IMR-90 (cell line): Measurements from ENCODE around the gene SPTY2D1. TPM values are rescaled to one million over a fixed set of nuclear protein-coding genes. Genes with fewer than 3 reads are reported as not detected.

ENCODE experiments used
- ATAC-seq: fragments of 200-7000 bp; cut with Tn5 transposase; 2 replicates; pipeline ENCODE4 v1.9.1; 2020; ENCODE audit warnings: low read depth, mild to moderate bottlenecking, moderate library complexity
- BruUV-seq: library from RNA; stranded (reverse); fragments of 400-500 nt; replicated peaks from 2 replicates; lab custom pipeline; 2021; lab: Mats Ljungman, UMichigan
- CTCF ChIA-PET: fragments of 300-600 bp; formaldehyde crosslinking; extraction: SDS; loops from one replicate; lab custom pipeline; 2021; ENCODE audit warnings: antibody characterized with exemption; lab: Yijun Ruan, JAX
- POLR2A ChIA-PET: fragments of 300-600 bp; sonication (Branson Sonifier 250); formaldehyde crosslinking; loops from one replicate; lab custom pipeline; 2022; ENCODE audit warnings: antibody characterized with exemption; ENCODE audit not compliant: unreplicated experiment; lab: Charles Lee
- DNase-seq: peaks from one replicate; pipeline ENCODE4 v3.0.0; 2013
- H2AFZ ChIP-seq: replicated peaks from 2 replicates; pipeline ENCODE3; 2013; ENCODE audit warnings: low read length, mild to moderate bottlenecking; ENCODE audit not compliant: poor library complexity
- H2AK5ac ChIP-seq: 2 replicates; pipeline ENCODE4 v1.6.1; 2013; ENCODE audit warnings: low read depth, low read length, inconsistent platforms
- H2AK9ac ChIP-seq: replicated peaks from 2 replicates; pipeline ENCODE3; 2013; ENCODE audit warnings: mild to moderate bottlenecking, low read depth, low read length, moderate library complexity; ENCODE audit not compliant: poor library complexity
- H2BK120ac ChIP-seq: 2 replicates; pipeline ENCODE4 v1.6.1; 2013; ENCODE audit warnings: low read depth, low read length, inconsistent platforms
- H2BK15ac ChIP-seq: 3 replicates; pipeline ENCODE4 v1.6.1; 2013; ENCODE audit warnings: low read depth, low read length, inconsistent platforms
- H2BK20ac ChIP-seq: 2 replicates; pipeline ENCODE4 v1.6.1; 2013; ENCODE audit warnings: low read depth, mild to moderate bottlenecking, inconsistent platforms, low read length, moderate library complexity
- H2BK5ac ChIP-seq: 2 replicates; pipeline ENCODE4 v1.6.1; 2013; ENCODE audit warnings: mild to moderate bottlenecking, low read depth, low read length, inconsistent platforms; ENCODE audit not compliant: poor library complexity, severe bottlenecking
- H3K14ac ChIP-seq: replicated peaks from 2 replicates; pipeline ENCODE4 v1.6.1; 2013; ENCODE audit warnings: low read depth, low read length, inconsistent platforms
- H3K18ac ChIP-seq: 2 replicates; pipeline ENCODE4 v1.6.1; 2013; ENCODE audit warnings: low read depth, low read length, control low read depth
- H3K23ac ChIP-seq: 2 replicates; pipeline ENCODE4 v1.6.1; 2013; ENCODE audit warnings: low read depth, low read length, inconsistent platforms
- H3K27ac ChIP-seq: 2 replicates; pipeline ENCODE4 v1.5.1; 2013; ENCODE audit warnings: mild to moderate bottlenecking, control low read depth, low read length; ENCODE audit not compliant: insufficient read depth
- H3K27me3 ChIP-seq: 2 replicates; pipeline ENCODE4 v1.6.1; 2013; ENCODE audit warnings: low read length; ENCODE audit not compliant: control insufficient read depth, insufficient read depth
- H3K36me3 ChIP-seq: 2 replicates; pipeline ENCODE4 v1.6.1; 2013; ENCODE audit warnings: low read length, mixed read lengths; ENCODE audit not compliant: control insufficient read depth, insufficient read depth
- H3K4ac ChIP-seq: 2 replicates; pipeline ENCODE4 v1.6.1; 2013; ENCODE audit warnings: low read depth, low read length, inconsistent platforms
- H3K4me1 ChIP-seq: 2 replicates; pipeline ENCODE4 v1.6.1; 2013; ENCODE audit warnings: low read length, mixed read lengths; ENCODE audit not compliant: control insufficient read depth, insufficient read depth
- H3K4me2 ChIP-seq: 2 replicates; pipeline ENCODE4 v1.6.1; 2013; ENCODE audit warnings: low read depth, mild to moderate bottlenecking, control low read depth, low read length, moderate library complexity
- H3K4me3 ChIP-seq: 2 replicates; pipeline ENCODE4 v1.5.1; 2013; ENCODE audit warnings: low read depth, mild to moderate bottlenecking, control low read depth, low read length, moderate library complexity; ENCODE audit not compliant: insufficient read depth
- H3K56ac ChIP-seq: 2 replicates; pipeline ENCODE4 v1.6.1; 2013; ENCODE audit warnings: low read length, inconsistent platforms; ENCODE audit not compliant: insufficient read depth; ENCODE audit errors: extremely low read depth
- H3K79me1 ChIP-seq, 2 experiments: 2 replicates each; pipeline ENCODE4 v1.6.1; 2013; ENCODE audit warnings: low read length in 2 of 2, inconsistent platforms in 1 of 2, low read depth in 1 of 2
- H3K9ac ChIP-seq: 2 replicates; pipeline ENCODE4 v1.6.1; 2013; ENCODE audit warnings: low read depth, low read length, control low read depth
- H3K9me1 ChIP-seq: 2 replicates; pipeline ENCODE4 v1.6.1; 2013; ENCODE audit warnings: low read length, inconsistent platforms; ENCODE audit not compliant: insufficient read depth
- H3K9me3 ChIP-seq: 2 replicates; pipeline ENCODE4 v1.6.1; 2013; ENCODE audit warnings: low read length; ENCODE audit not compliant: control insufficient read depth, insufficient read depth
- H4K20me1 ChIP-seq: 2 replicates; pipeline ENCODE4 v1.6.1; 2013; ENCODE audit warnings: low read length, inconsistent platforms; ENCODE audit not compliant: insufficient read depth
- H4K5ac ChIP-seq: 2 replicates; pipeline ENCODE4 v1.6.1; 2013; ENCODE audit warnings: mild to moderate bottlenecking, low read depth, low read length, control low read depth
- H4K8ac ChIP-seq, 2 experiments: 2 replicates each; pipeline ENCODE4 v1.6.1; 2013; ENCODE audit warnings: low read depth in 2 of 2, low read length in 2 of 2, control low read depth in 1 of 2, inconsistent platforms in 1 of 2
- H4K91ac ChIP-seq: 2 replicates; pipeline ENCODE4 v1.6.1; 2013; ENCODE audit warnings: low read depth, low read length, inconsistent platforms; ENCODE audit not compliant: insufficient read depth
- BHLHE40 ChIP-seq: fragments of 150-350 bp; IDR thresholded peaks from 2 replicates; pipeline ENCODE4 v1.6.1; 2016; ENCODE audit warnings: mild to moderate bottlenecking, low read depth, low read length
- CEBPB ChIP-seq: IDR thresholded peaks from 2 replicates; pipeline ENCODE4 v1.6.1; 2012; ENCODE audit warnings: low read depth, low read length, improper control_type of control experiment
- CHD1 ChIP-seq: IDR thresholded peaks from 2 replicates; pipeline ENCODE4 v1.6.1; 2012; ENCODE audit warnings: low read depth, low read length, improper control_type of control experiment
- ELK1 ChIP-seq: fragments of 150-350 bp; IDR thresholded peaks from 2 replicates; pipeline ENCODE4 v1.6.1; 2016; ENCODE audit warnings: low read depth, mild to moderate bottlenecking, low read length, moderate library complexity, borderline replicate concordance
- FOS ChIP-seq: fragments of 150-350 bp; IDR thresholded peaks from 2 replicates; pipeline ENCODE4 v1.6.1; 2016; ENCODE audit warnings: low read depth, low read length
- MAFK ChIP-seq: IDR thresholded peaks from 2 replicates; pipeline ENCODE4 v1.6.1; 2012; ENCODE audit warnings: low read depth, low read length, improper control_type of control experiment
- MAZ ChIP-seq: IDR thresholded peaks from 2 replicates; pipeline ENCODE4 v1.6.1; 2012; ENCODE audit warnings: low read depth, mild to moderate bottlenecking, low read length, improper control_type of control experiment, moderate library complexity, borderline replicate concordance
- MXI1 ChIP-seq: IDR thresholded peaks from 2 replicates; pipeline ENCODE4 v1.6.1; 2012; ENCODE audit warnings: low read depth, mild to moderate bottlenecking, low read length, moderate library complexity, borderline replicate concordance
- NFE2L2 ChIP-seq: fragments of 150-350 bp; IDR thresholded peaks from 2 replicates; pipeline ENCODE4 v1.6.1; 2016; ENCODE audit warnings: low read depth, mild to moderate bottlenecking, low read length
- POLR2A ChIP-seq: IDR thresholded peaks from 2 replicates; pipeline ENCODE4 v1.6.1; 2012; ENCODE audit warnings: mild to moderate bottlenecking, low read depth, low read length
- RAD21 ChIP-seq: IDR thresholded peaks from 2 replicates; pipeline ENCODE4 v1.6.1; 2012; ENCODE audit warnings: low read length, improper control_type of control experiment
- RCOR1 ChIP-seq: IDR thresholded peaks from 2 replicates; pipeline ENCODE4 v1.6.1; 2012; ENCODE audit warnings: mild to moderate bottlenecking, low read length, improper control_type of control experiment; ENCODE audit not compliant: insufficient replicate concordance
- RFX5 ChIP-seq: IDR thresholded peaks from 2 replicates; pipeline ENCODE4 v1.8.0; 2012; ENCODE audit warnings: low read depth, mild to moderate bottlenecking, low read length, moderate library complexity
- SMC3 ChIP-seq: fragments of 150-350 bp; IDR thresholded peaks from 2 replicates; pipeline ENCODE4 v1.6.1; 2016; ENCODE audit warnings: low read depth, mild to moderate bottlenecking, antibody characterized with exemption, low read length, moderate library complexity
- WGBS, 2 experiments: methylation state at CpG; one replicate each; pipeline versions ENCODE4 v1.1.5 to v1.1.7; 2013; ENCODE audit warnings: missing lambda C conversion rate in 2 of 2; ENCODE audit not compliant: insufficient read length in 1 of 2; ENCODE audit errors: extremely low coverage in 2 of 2; 5-methylcytosine and 5-hydroxymethylcytosine counted together
- dilution Hi-C: fragments of 300-500 bp; cut with HindIII; formaldehyde crosslinking; loops from one replicate; pipeline ENCODE4 v1.14.3; 2018; ENCODE audit warnings: low sequenced_read_pairs; ENCODE audit not compliant: unreplicated experiment
- in situ Hi-C: fragments of 300-500 bp; cut with MboI; formaldehyde crosslinking; loops from 3 replicates; pipeline ENCODE4 v1.14.3; 2019; ENCODE audit warnings: low sequenced_read_pairs, inconsistent platforms, mixed read lengths
- intact Hi-C: fragments of 100-400 bp; cut with micrococcal nuclease; formaldehyde crosslinking; loops from 2 replicates; pipeline ENCODE4 v1.10.0; 2022
- polyA plus RNA-seq, 3 experiments: library from polyadenylated mRNA; depleted of rRNA; stranded (reverse); fragments of >200 nt; gene quantifications; 2 replicates each; pipeline ENCODE4 v1.2.3, GENCODE V29; 2012; ENCODE audit warnings: low replicate concordance in 1 of 3
- total RNA-seq: library from RNA; depleted of rRNA; stranded (reverse); fragments of >200 nt; gene quantifications from 2 replicates; pipeline ENCODE4 v1.2.3, GENCODE V29; 2012
- TF ChIP-seq, protein P1 (sequence below): conservative IDR thresholded peaks from 2 replicates; pipeline ENCODE4 v1.5.1; 2012; ENCODE audit warnings: mild to moderate bottlenecking, low read depth, low read length, improper control_type of control experiment
- TF ChIP-seq, protein P2 (sequence below): fragments of 150-350 bp; IDR thresholded peaks from 2 replicates; pipeline ENCODE4 v1.6.1; 2017; ENCODE audit warnings: mild to moderate bottlenecking, antibody characterized with exemption, low read length, low read depth

SPTY2D1 gene
- total and polyA plus RNA-seq, 2 of the 4 experiments (the other 2 are of a cell fraction): 10.3 to 36.6 TPM

DNA sequence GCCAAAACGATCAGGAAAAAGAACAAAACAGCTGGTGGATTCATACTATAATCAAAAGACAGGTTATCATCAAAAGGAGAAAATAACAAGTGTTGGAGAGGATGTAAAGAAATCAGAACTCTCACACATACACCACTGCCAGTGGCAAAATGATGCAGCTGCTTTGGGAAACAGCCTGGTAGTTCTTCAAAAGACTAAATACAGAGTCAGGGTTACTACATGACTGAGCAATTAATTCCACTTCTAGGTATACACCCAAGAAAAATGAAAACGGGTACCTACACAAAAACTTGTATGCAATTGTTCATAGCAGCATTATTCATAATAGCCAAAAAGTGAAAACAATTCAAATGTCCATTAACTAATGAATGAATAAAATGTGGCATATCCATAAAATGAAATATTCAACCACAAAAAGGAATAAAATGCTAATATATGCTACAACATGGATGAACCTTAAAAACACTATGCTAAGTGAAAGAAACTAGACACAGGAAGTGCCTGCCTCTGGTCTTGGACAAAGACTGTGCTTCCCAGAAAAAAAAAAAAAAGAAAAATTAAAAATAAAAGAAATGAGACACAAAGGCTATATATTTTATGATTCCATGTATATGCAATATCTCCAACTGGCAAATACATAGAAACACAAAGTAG, 53.9 kb downstream of the SPTY2D1 start:
- no CpG with 5 or more reads among the region's 2 CpGs for WGBS, 2 experiments
- intact Hi-C loops (no loop called here), in situ Hi-C loops (no loop called here), dilution Hi-C loops (no loop called here)
- peaks cover 7 to 28% of the 10 kb centered on the region in 2 experiments; a peak in 3 of 4 replicates for H3K79me1 ChIP-seq
- no peaks in the 10 kb centered on the region for H3K9me3 ChIP-seq
- no TSS peak for BruUV-seq
- no peak overlapping the region for H3K18ac ChIP-seq
- no peak overlapping the region for H2AK5ac ChIP-seq
- H2AFZ ChIP-seq: no peak overlapping the region
- TF ChIP-seq RAD21 (no peak), CEBPB (no peak), ELK1 (no peak), BHLHE40 (no peak), MAZ (no peak), CHD1 (no peak), SMC3 (no peak), NFE2L2 (no peak), FOS (no peak), MXI1 (no peak), POLR2A (no peak), RFX5 (no peak), RCOR1 (no peak), MAFK (no peak)
- TF ChIP-seq, protein P1, sequence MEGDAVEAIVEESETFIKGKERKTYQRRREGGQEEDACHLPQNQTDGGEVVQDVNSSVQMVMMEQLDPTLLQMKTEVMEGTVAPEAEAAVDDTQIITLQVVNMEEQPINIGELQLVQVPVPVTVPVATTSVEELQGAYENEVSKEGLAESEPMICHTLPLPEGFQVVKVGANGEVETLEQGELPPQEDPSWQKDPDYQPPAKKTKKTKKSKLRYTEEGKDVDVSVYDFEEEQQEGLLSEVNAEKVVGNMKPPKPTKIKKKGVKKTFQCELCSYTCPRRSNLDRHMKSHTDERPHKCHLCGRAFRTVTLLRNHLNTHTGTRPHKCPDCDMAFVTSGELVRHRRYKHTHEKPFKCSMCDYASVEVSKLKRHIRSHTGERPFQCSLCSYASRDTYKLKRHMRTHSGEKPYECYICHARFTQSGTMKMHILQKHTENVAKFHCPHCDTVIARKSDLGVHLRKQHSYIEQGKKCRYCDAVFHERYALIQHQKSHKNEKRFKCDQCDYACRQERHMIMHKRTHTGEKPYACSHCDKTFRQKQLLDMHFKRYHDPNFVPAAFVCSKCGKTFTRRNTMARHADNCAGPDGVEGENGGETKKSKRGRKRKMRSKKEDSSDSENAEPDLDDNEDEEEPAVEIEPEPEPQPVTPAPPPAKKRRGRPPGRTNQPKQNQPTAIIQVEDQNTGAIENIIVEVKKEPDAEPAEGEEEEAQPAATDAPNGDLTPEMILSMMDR: no peak
- TF ChIP-seq, protein P2, sequence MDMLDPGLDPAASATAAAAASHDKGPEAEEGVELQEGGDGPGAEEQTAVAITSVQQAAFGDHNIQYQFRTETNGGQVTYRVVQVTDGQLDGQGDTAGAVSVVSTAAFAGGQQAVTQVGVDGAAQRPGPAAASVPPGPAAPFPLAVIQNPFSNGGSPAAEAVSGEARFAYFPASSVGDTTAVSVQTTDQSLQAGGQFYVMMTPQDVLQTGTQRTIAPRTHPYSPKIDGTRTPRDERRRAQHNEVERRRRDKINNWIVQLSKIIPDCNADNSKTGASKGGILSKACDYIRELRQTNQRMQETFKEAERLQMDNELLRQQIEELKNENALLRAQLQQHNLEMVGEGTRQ: no peak
- H2BK120ac ChIP-seq: no peak overlapping the region
- no peak overlapping the region for H3K4ac ChIP-seq
- no peak overlapping the region for H2BK15ac ChIP-seq
- no peak overlapping the region for H3K27ac ChIP-seq
- no peak overlapping the region for H3K4me2 ChIP-seq
- H3K9ac ChIP-seq: no peak overlapping the region
- no peaks in the 10 kb centered on the region for H4K20me1 ChIP-seq
- no peak overlapping the region for H2AK9ac ChIP-seq
- ATAC-seq (no peak), DNase-seq (no peak)
- H3K36me3 ChIP-seq: peaks cover 12% of the 10 kb centered on the region
- H3K14ac ChIP-seq: no peak overlapping the region
- H4K91ac ChIP-seq: no peak overlapping the region
- H3K9me1 ChIP-seq: no peaks in the 10 kb centered on the region; the same call in 1 of the 2 replicates
- POLR2A ChIA-PET: no interaction called here
- H2BK5ac ChIP-seq: no peak overlapping the region
- H3K4me1 ChIP-seq: no peaks in the 10 kb centered on the region
- H3K4me3 ChIP-seq: no peak overlapping the region
- H3K56ac ChIP-seq: no peak overlapping the region
- CTCF ChIA-PET: no interaction called here
- H2BK20ac ChIP-seq: no peak overlapping the region
- no peak overlapping the region for H4K5ac ChIP-seq
- no peaks in the 10 kb centered on the region for H3K27me3 ChIP-seq
- H4K8ac ChIP-seq: no peak overlapping the region
- no peak overlapping the region for H3K23ac ChIP-seq
